ENCODE results near the gene BCL2L1. TPM values are rescaled to one million over a fixed set of nuclear protein-coding genes. Genes with fewer than 3 reads are reported as not detected.

BCL2L1 gene
- total and polyA plus RNA-seq, 2 donors (not counting 1 experiment from before 2014, with no cell fraction given) = 61.8 to 77.1 TPM

DNA sequence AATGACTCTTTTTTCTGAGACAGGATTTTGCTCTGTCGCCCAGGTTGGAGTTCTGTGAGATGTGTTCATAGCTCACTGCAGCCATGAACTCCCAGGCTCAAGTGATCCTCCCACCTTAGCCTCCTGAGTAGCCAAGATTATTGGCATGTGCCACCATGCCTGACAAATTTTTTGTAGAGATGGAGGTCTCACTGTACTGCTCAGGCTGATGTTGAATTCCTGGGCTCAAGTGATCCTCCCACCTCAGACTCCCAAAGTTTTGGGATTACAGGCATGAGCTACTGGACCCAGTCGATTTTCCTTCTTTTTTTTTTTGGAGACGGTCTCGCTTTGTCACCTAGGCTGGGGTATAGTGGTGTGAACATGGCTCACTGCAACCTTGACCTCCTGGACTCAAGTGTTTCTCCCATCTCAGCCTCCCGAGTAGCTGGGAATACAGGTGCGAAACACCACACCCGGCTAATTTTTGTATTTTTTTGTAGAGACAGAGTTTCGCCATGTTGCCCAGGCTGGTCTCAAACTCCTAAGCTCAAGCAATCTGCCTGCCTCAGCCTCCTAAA is 24.3 kb downstream of the BCL2L1 start:
- H4K20me1 ChIP-seq (ENCODE audit: control insufficient read depth, extremely low read depth, insufficient read depth, low read length) = no peaks in the 10 kb centered on the region
- H3K4me2 ChIP-seq (ENCODE audit: extremely low read depth, insufficient read depth, low read length) = peak overlapping the region; percentile 58
- H3K9ac ChIP-seq (ENCODE audit: insufficient read depth, low read length) = no peak overlapping the region
- H2AFZ ChIP-seq (ENCODE audit: low read length) = no peak overlapping the region
- no peaks in the 10 kb centered on the region for H3K27me3 ChIP-seq (ENCODE audit: control insufficient read depth, insufficient read depth, low read length)
- no peaks in the 10 kb centered on the region for H3K9me3 ChIP-seq (ENCODE audit: control insufficient read depth, insufficient read depth, low read depth, low read length)
- H3K36me3 ChIP-seq (ENCODE audit: control insufficient read depth, insufficient read depth, low read length) = no peaks in the 10 kb centered on the region
- peaks cover 81% of the 10 kb centered on the region for H3K79me2 ChIP-seq (ENCODE audit: control insufficient read depth, insufficient read depth, low read length)
- TF ChIP-seq EZH2 (IDR thresholded peaks at IDR 0.05; ENCODE audit: low read length, missing control alignments) = no peak
- H3K27ac ChIP-seq (ENCODE audit: insufficient read depth, low read length) = peak overlapping the region; percentile 95
- H3K4me3 ChIP-seq (replicated peaks in 1 of 4; ENCODE audit: control extremely low read depth in 1 of 4, insufficient read depth in 1 of 4, low read depth in 3 of 4, low read length in 4 of 4) = no peak overlapping the region
- DNase-seq (ENCODE audit: low read depth in 2 of 2) = no peak
- peaks cover 35% of the 10 kb centered on the region for H3K4me1 ChIP-seq (ENCODE audit: control insufficient read depth, extremely low read depth, insufficient read depth, low read length)

GRCh38 chr20:31695849-31696804 is 26.5 kb downstream of the BCL2L1 start:
- Histone ChIP-seq H2AFZ (ENCODE audit: low read length) (no peak overlapping the region), H3K36me3 (ENCODE audit: control insufficient read depth, insufficient read depth, low read length) (no peaks in the 10 kb centered on the region), H3K27ac (ENCODE audit: insufficient read depth, low read length) (peak overlapping the region; percentile 54), H4K20me1 (ENCODE audit: control insufficient read depth, extremely low read depth, insufficient read depth, low read length) (no peaks in the 10 kb centered on the region), H3K9ac (ENCODE audit: insufficient read depth, low read length) (no peak overlapping the region), H3K9me3 (ENCODE audit: control insufficient read depth, insufficient read depth, low read depth, low read length) (no peaks in the 10 kb centered on the region), H3K4me2 (ENCODE audit: extremely low read depth, insufficient read depth, low read length) (peak overlapping the region; percentile 33), H3K4me1 (ENCODE audit: control insufficient read depth, extremely low read depth, insufficient read depth, low read length) (peaks cover 33% of the 10 kb centered on the region), H3K4me3 (replicated peaks in 1 of 4; ENCODE audit: control extremely low read depth in 1 of 4, insufficient read depth in 1 of 4, low read depth in 3 of 4, low read length in 4 of 4) (no peak overlapping the region), H3K79me2 (ENCODE audit: control insufficient read depth, insufficient read depth, low read length) (peaks cover 81% of the 10 kb centered on the region), H3K27me3 (ENCODE audit: control insufficient read depth, insufficient read depth, low read length) (no peaks in the 10 kb centered on the region)
- TF ChIP-seq CTCF (conservative IDR thresholded peaks at IDR 0.05 in 1 of 2, IDR thresholded peaks at IDR 0.05 in 1 of 2; ENCODE audit: low read depth in 1 of 2, low read length in 2 of 2) = no peak
- TF ChIP-seq EZH2 (IDR thresholded peaks at IDR 0.05; ENCODE audit: low read length, missing control alignments) = no peak
- peak; percentile 69 to 74 for DNase-seq (ENCODE audit: low read depth in 2 of 2)

DNA sequence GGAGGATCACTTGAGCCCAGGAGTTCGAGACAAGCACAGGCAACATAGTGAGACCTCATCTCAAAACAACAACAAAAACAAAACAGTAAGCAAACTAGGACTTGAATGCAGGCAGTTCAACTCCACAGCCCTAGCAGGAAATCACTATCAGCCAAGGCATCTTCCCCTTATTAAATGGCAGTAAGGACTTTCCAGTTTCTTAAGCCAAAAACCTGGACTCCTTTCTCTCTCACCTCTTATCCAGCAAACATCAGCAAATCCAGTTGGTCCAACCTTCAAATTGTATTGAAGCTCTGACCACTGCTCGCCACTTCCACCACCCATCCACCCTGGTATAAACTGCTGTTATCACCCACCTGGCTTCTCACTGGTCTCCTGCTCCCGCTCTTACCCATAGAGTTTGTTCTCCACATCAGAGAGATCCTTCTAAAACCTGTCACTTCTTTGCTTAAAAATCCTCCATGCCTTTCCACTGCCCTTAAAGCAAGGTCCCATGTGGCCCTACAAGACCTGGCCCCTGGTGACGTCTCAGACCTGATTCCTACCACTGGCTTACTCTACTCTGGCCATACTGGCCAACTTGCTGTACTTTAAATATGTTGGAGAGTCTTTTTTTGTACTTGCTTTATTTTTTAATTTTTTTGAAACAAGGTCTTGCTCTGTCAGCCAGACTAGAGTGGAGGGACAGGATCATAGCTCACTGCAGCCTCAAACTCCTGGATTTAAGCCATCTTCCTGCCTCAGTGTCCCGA is 27.6 kb downstream of the BCL2L1 start:
- Histone ChIP-seq H3K27ac (ENCODE audit: insufficient read depth, low read length) (peak overlapping the region; percentile 54), H3K36me3 (ENCODE audit: control insufficient read depth, insufficient read depth, low read length) (no peaks in the 10 kb centered on the region), H3K9me3 (ENCODE audit: control insufficient read depth, insufficient read depth, low read depth, low read length) (no peaks in the 10 kb centered on the region), H3K9ac (ENCODE audit: insufficient read depth, low read length) (no peak overlapping the region), H2AFZ (ENCODE audit: low read length) (no peak overlapping the region), H4K20me1 (ENCODE audit: control insufficient read depth, extremely low read depth, insufficient read depth, low read length) (no peaks in the 10 kb centered on the region), H3K27me3 (ENCODE audit: control insufficient read depth, insufficient read depth, low read length) (no peaks in the 10 kb centered on the region), H3K4me2 (ENCODE audit: extremely low read depth, insufficient read depth, low read length) (no peak overlapping the region), H3K4me1 (ENCODE audit: control insufficient read depth, extremely low read depth, insufficient read depth, low read length) (peaks cover 27% of the 10 kb centered on the region), H3K4me3 (replicated peaks in 1 of 4; ENCODE audit: control extremely low read depth in 1 of 4, insufficient read depth in 1 of 4, low read depth in 3 of 4, low read length in 4 of 4) (no peak overlapping the region), H3K79me2 (ENCODE audit: control insufficient read depth, insufficient read depth, low read length) (peaks cover 80% of the 10 kb centered on the region)
- DNase-seq (ENCODE audit: low read depth in 2 of 2) = no peak
- no peak for TF ChIP-seq CTCF (conservative IDR thresholded peaks at IDR 0.05 in 1 of 2, IDR thresholded peaks at IDR 0.05 in 1 of 2; ENCODE audit: low read depth in 1 of 2, low read length in 2 of 2)
- no peak for TF ChIP-seq EZH2 (IDR thresholded peaks at IDR 0.05; ENCODE audit: low read length, missing control alignments)
